Transverse colon (tissue), 4 donors: ENCODE measurements around the gene RAB13. TPM values are rescaled to one million over a fixed set of nuclear protein-coding genes. Genes with fewer than 3 reads are reported as not detected.
"Not testable (repeated sequence)": the region's sequence is repeated elsewhere in the genome, so short reads cannot be mapped to it uniquely, and the experiment has no call there.

Experiments
- DNase-seq: peaks from one replicate; pipeline ENCODE4 v3.0.0-alpha.2; 2019
- H3K27ac ChIP-seq, 4 donors: fragments of 200-600 bp; sonication (generic); 2 replicates each; pipeline ENCODE4 v1.5.1; 2016 to 2018; ENCODE audit warnings: inconsistent platforms in 4 of 4
- H3K27me3 ChIP-seq: fragments of 200-600 bp; sonication (generic); 2 replicates; pipeline ENCODE4 v1.5.1; 2017; ENCODE audit warnings: inconsistent platforms
- H3K36me3 ChIP-seq, 4 donors: fragments of 200-600 bp; sonication (generic); 2 replicates each; pipeline ENCODE4 v1.5.1; 2017 to 2019; ENCODE audit warnings: inconsistent platforms in 4 of 4
- H3K4me1 ChIP-seq, 4 donors: fragments of 200-600 bp; sonication (generic); 2 replicates each; pipeline ENCODE4 v1.5.1; 2017 to 2020; ENCODE audit warnings: inconsistent platforms in 4 of 4
- H3K4me3 ChIP-seq, 4 donors: fragments of 200-600 bp; sonication (generic); 1 replicate in 1 of 4; 2 replicates in 3 of 4; pipeline versions ENCODE4 v1.5.1 to v1.6.1; 2017 to 2019; ENCODE audit warnings: inconsistent platforms in 4 of 4
- H3K9me3 ChIP-seq, 2 donors: fragments of 200-600 bp; sonication (generic); 2 replicates each; pipeline ENCODE4 v1.5.1; 2017 to 2019; ENCODE audit warnings: inconsistent platforms in 2 of 2
- CTCF ChIP-seq, 5 experiments: fragments of 200-600 bp in 3 of 5; fragments of 450-650 bp in 2 of 5; sonication (generic) in 3 of 5; IDR thresholded peaks; 1 replicate in 2 of 5; 2 replicates in 3 of 5; pipeline ENCODE4 v1.5.1; 2016 to 2017; ENCODE audit warnings: antibody characterized with exemption in 5 of 5, inconsistent platforms in 3 of 5, mild to moderate bottlenecking in 2 of 5, moderate library complexity in 1 of 5
- EP300 ChIP-seq: sonication (generic); formaldehyde crosslinking; IDR thresholded peaks from one replicate; pipeline ENCODE4 v1.6.1; 2017; ENCODE audit warnings: antibody characterized with exemption, low read depth
- POLR2A ChIP-seq: fragments of 450-650 bp; IDR thresholded peaks from one replicate; pipeline ENCODE4 v1.6.1; 2016; ENCODE audit warnings: antibody characterized with exemption, mild to moderate bottlenecking, moderate library complexity
- POLR2AphosphoS5 ChIP-seq, 3 donors: sonication (generic); formaldehyde crosslinking; IDR thresholded peaks; one replicate each; pipeline ENCODE4 v1.6.1; 2016; ENCODE audit warnings: antibody characterized with exemption in 3 of 3
- WGBS, 2 donors: methylation state at CpG; one replicate each; pipeline ENCODE4 v1.1.5; 2018; ENCODE audit warnings: low coverage in 1 of 2; 5-methylcytosine and 5-hydroxymethylcytosine counted together
- in situ Hi-C, 4 donors: fragments of 200-750 bp; cut with MboI; loops; one replicate each; pipeline versions ENCODE4 v1.15.0 to v1.15.1; 2017; ENCODE audit warnings: low sequenced_read_pairs in 3 of 4, low pct_ligation_motif_present in 1 of 4, low pct_unique_long_range_greater_than_20kb in 1 of 4
- intact Hi-C: fragments of 100-400 bp; cut with DNase I; formaldehyde crosslinking; loops from one replicate; pipeline ENCODE4 v1.15.1; 2023; ENCODE audit warnings: low total_unique reads
- total RNA-seq, 4 donors: library from RNA; depleted of rRNA; stranded (reverse); fragments of >200 nt; gene quantifications; one replicate each; pipeline ENCODE4 v1.1.0, GENCODE V29; 2016

Gene RAB13
- total RNA-seq, 4 donors from 2014 or later, result 4.0 to 27.9 (median 15.4) TPM

GRCh38 chr1:154000420-154000819 lies 14.3 kb upstream of the RAB13 start:
- Histone ChIP-seq H3K36me3 (no peaks in the 10 kb centered on the region), H3K4me3 (no peak overlapping the region), H3K4me1 (no peaks in the 10 kb centered on the region), H3K27me3 (no peaks in the 10 kb centered on the region), H3K27ac (no peak overlapping the region), H3K9me3 (no peaks in the 10 kb centered on the region)
- 81 to 93% methylated on average over 4 of the region's 4 CpGs for WGBS, 2 donors
- no peak for TF ChIP-seq POLR2A
- DNase-seq, result no peak
- intact Hi-C loops (no loop called here), in situ Hi-C loops (no loop called here)

- H3K27ac ChIP-seq, H3K4me3 ChIP-seq, intact Hi-C loops, DNase-seq, H3K27me3 ChIP-seq, H3K9me3 ChIP-seq: not testable (repeated sequence)
- 95 to 96% methylated on average over 4 to 10 of the region's 10 CpGs for WGBS, 2 donors
- H3K4me1 ChIP-seq, result peaks cover 2 to 18% (median 11%) of the 10 kb centered on the region in 4 donors
- in situ Hi-C loops, result loop anchor here (10.0 to 25.0 kb wide), 5 partner anchors 202 to 485 kb away; partner anchors contain the start of genes ILF2 (in 1 of the 4), NPR1 (in 1 of the 4), S100A3 (in 1 of the 4) and S100A4 (in 1 of the 4)
- H3K36me3 ChIP-seq, result peaks cover 0 to 19% (median 7%) of the 10 kb centered on the region in 4 donors
These were observed 10.7 kb upstream of the RAB13 start for GRCh38 chr1:153996882-153997281.

GRCh38 chr1:153995640-153996039 lies 9.5 kb upstream of the RAB13 start:
- peaks cover 5 to 25% (median 17%) of the 10 kb centered on the region in 4 donors for H3K4me1 ChIP-seq
- WGBS, 2 donors, result 91 to 96% methylated on average over 9 to 11 of the region's 11 CpGs
- no peak overlapping the region for H3K27ac ChIP-seq
- no peak for DNase-seq
- intact Hi-C loops, result no loop called here
- H3K36me3 ChIP-seq, result peaks cover 0 to 19% (median 8%) of the 10 kb centered on the region in 4 donors
- no peak overlapping the region for H3K4me3 ChIP-seq
- in situ Hi-C loops, result loop anchor here (10.0 to 25.0 kb wide), 5 partner anchors 201 to 483 kb away; partner anchors contain the start of genes ILF2 (in 1 of the 4), NPR1 (in 1 of the 4), S100A3 (in 1 of the 4) and S100A4 (in 1 of the 4)
- H3K27me3 ChIP-seq, result no peaks in the 10 kb centered on the region
- H3K9me3 ChIP-seq, result no peaks in the 10 kb centered on the region
- TF ChIP-seq POLR2AphosphoS5 (IDR thresholded peaks at IDR 0.05) (no peak), POLR2A (no peak), EP300 (no peak), CTCF (IDR thresholded peaks at IDR 0.05) (no peak)

- DNase-seq, result no peak
- no peak overlapping the region for H3K4me3 ChIP-seq
- no peak for TF ChIP-seq EP300
- H3K36me3 ChIP-seq, result peaks cover 0 to 19% (median 8%) of the 10 kb centered on the region in 4 donors
- in situ Hi-C loops, result loop anchor here (10.0 to 25.0 kb wide), 5 partner anchors 200 to 483 kb away; partner anchors contain the start of genes ILF2 (in 1 of the 4), NPR1 (in 1 of the 4), S100A3 (in 1 of the 4) and S100A4 (in 1 of the 4)
- no peaks in the 10 kb centered on the region for H3K9me3 ChIP-seq
- no peak overlapping the region for H3K27ac ChIP-seq
- 78 to 89% methylated on average over 3 of the region's 3 CpGs for WGBS, 2 donors
- intact Hi-C loops, result no loop called here
- H3K27me3 ChIP-seq, result no peaks in the 10 kb centered on the region
- H3K4me1 ChIP-seq, result peaks cover 5 to 27% (median 17%) of the 10 kb centered on the region in 4 donors
These were observed 9.1 kb upstream of the RAB13 start for GRCh38 chr1:153995202-153995601.

- Histone ChIP-seq H3K9me3 (no peaks in the 10 kb centered on the region), H3K36me3 (peaks cover 0 to 19% (median 8%) of the 10 kb centered on the region in 4 donors), H3K27ac (peak overlapping the region; percentile 94 to 97 (median 94)), H3K4me1 (peaks cover 5 to 37% (median 17%) of the 10 kb centered on the region in 4 donors), H3K4me3 (peak overlapping the region in 2 of 4 donors; percentile 74 to 95), H3K27me3 (no peaks in the 10 kb centered on the region)
- intact Hi-C loops, result no loop called here
- in situ Hi-C loops, result loop anchor here (10.0 to 25.0 kb wide), 5 partner anchors 197 to 480 kb away; partner anchors contain the start of genes ILF2 (in 1 of the 4), NPR1 (in 1 of the 4), S100A3 (in 1 of the 4) and S100A4 (in 1 of the 4)
- TF ChIP-seq POLR2AphosphoS5 (IDR thresholded peaks at IDR 0.05), result no peak
- no peak for TF ChIP-seq CTCF (IDR thresholded peaks at IDR 0.05)
- no peak for TF ChIP-seq EP300
- no peak for TF ChIP-seq POLR2A
- no peak for DNase-seq
- WGBS, 2 donors, result 75 to 86% methylated on average over 1 to 2 of the region's 2 CpGs
These were observed 5.7 kb upstream of the RAB13 start for GRCh38 chr1:153991806-153992205.
